Testis (tissue), 3 donors: ENCODE data around the gene FAM241B. TPM values are rescaled to one million over a fixed set of nuclear protein-coding genes. Genes with fewer than 3 reads are reported as not detected.
A peak's percentile ranks its signal among the peaks of the same experiment; 100 is the strongest.

Source experiments
- DNase-seq: peaks from one replicate; pipeline ENCODE4 v3.0.0-alpha.2; 2019
- H3K27ac ChIP-seq, 2 donors: fragments of 200-600 bp; sonication (generic); one replicate each; pipeline ENCODE4 v1.5.1; 2019
- H3K27me3 ChIP-seq: fragments of 200-600 bp; sonication (generic); one replicate; pipeline ENCODE4 v1.5.1; 2019
- H3K36me3 ChIP-seq: fragments of 200-600 bp; sonication (generic); one replicate; pipeline ENCODE4 v1.5.1; 2017; ENCODE audit warnings: low read depth; ENCODE audit errors: missing control alignments
- H3K4me1 ChIP-seq: fragments of 200-600 bp; sonication (generic); one replicate; pipeline ENCODE4 v1.5.1; 2019
- H3K4me3 ChIP-seq, 2 donors: fragments of 200-600 bp; sonication (generic); one replicate each; pipeline ENCODE4 v1.5.1; 2017 to 2019
- H3K9me3 ChIP-seq: fragments of 200-600 bp; sonication (generic); one replicate; pipeline ENCODE4 v1.5.1; 2017
- POLR2A ChIP-seq: fragments of 450-650 bp; IDR thresholded peaks from one replicate; pipeline ENCODE4 v1.6.1; 2017; ENCODE audit warnings: antibody characterized with exemption, mild to moderate bottlenecking, moderate library complexity
- WGBS, 2 donors: methylation state at CpG; one replicate each; pipeline ENCODE4 v1.1.5; 2018; 5-methylcytosine and 5-hydroxymethylcytosine counted together
- intact Hi-C: fragments of 100-400 bp; cut with DNase I; formaldehyde crosslinking; loops from one replicate; pipeline ENCODE4 v1.15.1; 2023; ENCODE audit warnings: low total_unique reads
- polyA plus RNA-seq: library from polyadenylated mRNA; stranded (reverse); fragments of 350-450 nt; fragmentation: Illumina TruSeq; extraction: RNeasy Lipid Tissue Mini Kit (QIAGEN cat#74804); gene quantifications from one replicate; pipeline ENCODE4 v1.2.3, GENCODE V29; 2014; ENCODE audit warnings: low read depth, low replicate concordance; ENCODE audit not compliant: insufficient read depth
- total RNA-seq, 2 donors: library from RNA; depleted of rRNA; stranded (reverse); fragments of >200 nt; gene quantifications; one replicate each; pipeline ENCODE4 v1.2.3, GENCODE V29; 2016
- TF ChIP-seq, protein P1 (sequence below), 3 experiments: fragments of 450-650 bp in 2 of 3; fragments of 200-600 bp in 1 of 3; sonication (generic) in 1 of 3; IDR thresholded peaks; one replicate each; pipeline ENCODE4 v1.5.1; 2016 to 2019; ENCODE audit warnings: antibody characterized with exemption in 3 of 3, mild to moderate bottlenecking in 2 of 3, moderate library complexity in 1 of 3

The FAM241B gene
- total and polyA plus RNA-seq, 3 donors from 2014 or later: 11.6 to 22.8 (median 17.6) TPM

DNA sequence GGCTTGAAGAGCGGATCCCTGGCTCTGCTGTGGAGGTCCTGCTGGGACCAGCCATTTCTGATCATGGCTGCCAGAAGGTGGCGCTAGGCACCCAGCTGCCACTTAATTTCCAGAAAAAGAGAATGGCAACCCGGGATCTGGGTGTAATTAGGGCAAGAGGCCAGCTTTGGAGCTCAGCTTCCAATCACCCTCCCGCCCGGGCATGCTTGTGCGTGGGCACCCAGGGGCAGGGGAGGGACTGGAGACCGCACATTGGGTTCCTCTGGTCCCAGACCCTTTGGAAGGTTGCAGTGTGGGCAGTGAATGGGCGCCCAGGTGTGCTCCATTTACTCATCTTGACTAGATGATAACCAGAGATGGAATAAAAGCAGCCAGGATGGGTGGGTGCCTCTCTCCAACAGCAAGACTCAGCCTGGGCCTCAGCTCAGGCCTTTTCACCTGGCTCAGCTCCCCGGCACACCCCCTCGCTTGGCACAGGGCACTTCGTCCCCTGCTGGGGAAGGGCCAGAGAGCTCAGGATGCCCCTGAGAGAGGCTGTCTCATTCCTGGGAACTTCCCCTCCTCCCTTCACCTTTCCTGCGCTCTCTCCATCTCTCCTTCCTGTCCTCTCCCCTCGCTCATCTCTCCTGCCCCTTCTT is 14.7 kb downstream of the FAM241B start:
- WGBS, 2 donors: 58 to 84% methylated on average over 7 to 13 of the region's 13 CpGs
- intact Hi-C loops: loop anchor here (10.0 kb wide), 2 partner anchors 210 to 270 kb away; no protein-coding TSS in a partner anchor
- DNase-seq: peak; percentile 72

DNA sequence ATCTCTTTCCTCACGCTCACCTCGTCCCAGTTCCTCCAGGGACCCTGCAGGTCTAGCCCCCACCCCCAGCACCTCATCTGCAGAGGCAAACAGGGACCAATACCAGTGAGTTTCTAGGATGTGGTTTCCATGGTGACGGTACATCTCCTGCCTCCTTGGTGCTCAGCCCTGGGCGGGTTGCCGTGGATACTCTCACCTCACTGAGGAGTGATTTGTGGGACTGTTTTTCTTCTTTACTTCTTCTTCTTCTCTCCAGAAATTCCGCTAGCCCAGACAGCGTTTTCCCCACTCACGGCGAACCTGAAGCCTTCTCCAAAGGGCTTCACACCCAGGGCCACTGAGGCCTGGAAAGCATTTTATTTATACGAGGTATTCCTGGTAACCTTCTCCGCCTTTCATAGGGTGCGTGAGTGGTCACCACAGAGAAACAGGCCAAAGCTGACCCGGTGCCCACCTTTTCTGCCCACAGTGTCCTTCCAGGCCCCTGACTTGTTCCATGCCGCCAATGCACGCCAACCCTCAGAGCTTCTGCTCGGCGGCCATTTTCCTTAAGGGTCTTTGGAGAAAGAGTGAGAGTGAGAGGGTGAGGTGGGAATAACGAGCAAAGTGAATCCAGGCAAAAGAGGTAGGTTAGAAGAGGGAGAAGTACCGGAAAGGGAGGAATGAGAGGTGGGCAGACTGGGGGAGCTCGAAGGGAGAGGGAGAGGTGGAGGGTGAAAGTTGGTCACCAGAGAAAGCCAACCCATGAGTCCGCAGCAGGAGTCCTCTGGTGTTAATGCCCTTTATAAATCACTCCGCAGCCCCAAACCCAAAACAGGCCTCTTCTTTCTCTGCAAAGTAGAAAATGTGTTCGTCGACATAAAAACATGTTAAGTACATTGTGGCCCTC is 15.5 kb downstream of the FAM241B start:
- no peaks in the 10 kb centered on the region for H3K9me3 ChIP-seq
- TF ChIP-seq, protein P1, sequence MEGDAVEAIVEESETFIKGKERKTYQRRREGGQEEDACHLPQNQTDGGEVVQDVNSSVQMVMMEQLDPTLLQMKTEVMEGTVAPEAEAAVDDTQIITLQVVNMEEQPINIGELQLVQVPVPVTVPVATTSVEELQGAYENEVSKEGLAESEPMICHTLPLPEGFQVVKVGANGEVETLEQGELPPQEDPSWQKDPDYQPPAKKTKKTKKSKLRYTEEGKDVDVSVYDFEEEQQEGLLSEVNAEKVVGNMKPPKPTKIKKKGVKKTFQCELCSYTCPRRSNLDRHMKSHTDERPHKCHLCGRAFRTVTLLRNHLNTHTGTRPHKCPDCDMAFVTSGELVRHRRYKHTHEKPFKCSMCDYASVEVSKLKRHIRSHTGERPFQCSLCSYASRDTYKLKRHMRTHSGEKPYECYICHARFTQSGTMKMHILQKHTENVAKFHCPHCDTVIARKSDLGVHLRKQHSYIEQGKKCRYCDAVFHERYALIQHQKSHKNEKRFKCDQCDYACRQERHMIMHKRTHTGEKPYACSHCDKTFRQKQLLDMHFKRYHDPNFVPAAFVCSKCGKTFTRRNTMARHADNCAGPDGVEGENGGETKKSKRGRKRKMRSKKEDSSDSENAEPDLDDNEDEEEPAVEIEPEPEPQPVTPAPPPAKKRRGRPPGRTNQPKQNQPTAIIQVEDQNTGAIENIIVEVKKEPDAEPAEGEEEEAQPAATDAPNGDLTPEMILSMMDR (IDR thresholded peaks at IDR 0.05): no peak
- TF ChIP-seq POLR2A: no peak
- no peaks in the 10 kb centered on the region for H3K4me1 ChIP-seq
- WGBS, 2 donors: 69 to 79% methylated on average over 24 of the region's 24 CpGs
- DNase-seq: no peak
- no peak overlapping the region for H3K4me3 ChIP-seq
- no peaks in the 10 kb centered on the region for H3K27me3 ChIP-seq
- no peaks in the 10 kb centered on the region for H3K36me3 ChIP-seq
- intact Hi-C loops: loop anchor here (10.0 kb wide), 2 partner anchors 211 to 269 kb away; no protein-coding TSS in a partner anchor
- no peak overlapping the region for H3K27ac ChIP-seq

More for the DNA sequence above, 14.7 kb downstream of the FAM241B start:
- H3K4me1 ChIP-seq: no peaks in the 10 kb centered on the region
- H3K27me3 ChIP-seq: no peaks in the 10 kb centered on the region
- TF ChIP-seq, protein P1 (IDR thresholded peaks at IDR 0.05): peak in 2 of 3 experiments; percentile 78 to 82
- no peak for TF ChIP-seq POLR2A
- H3K9me3 ChIP-seq: no peaks in the 10 kb centered on the region
- H3K4me3 ChIP-seq: no peak overlapping the region
- no peaks in the 10 kb centered on the region for H3K36me3 ChIP-seq
- no peak overlapping the region for H3K27ac ChIP-seq

DNA sequence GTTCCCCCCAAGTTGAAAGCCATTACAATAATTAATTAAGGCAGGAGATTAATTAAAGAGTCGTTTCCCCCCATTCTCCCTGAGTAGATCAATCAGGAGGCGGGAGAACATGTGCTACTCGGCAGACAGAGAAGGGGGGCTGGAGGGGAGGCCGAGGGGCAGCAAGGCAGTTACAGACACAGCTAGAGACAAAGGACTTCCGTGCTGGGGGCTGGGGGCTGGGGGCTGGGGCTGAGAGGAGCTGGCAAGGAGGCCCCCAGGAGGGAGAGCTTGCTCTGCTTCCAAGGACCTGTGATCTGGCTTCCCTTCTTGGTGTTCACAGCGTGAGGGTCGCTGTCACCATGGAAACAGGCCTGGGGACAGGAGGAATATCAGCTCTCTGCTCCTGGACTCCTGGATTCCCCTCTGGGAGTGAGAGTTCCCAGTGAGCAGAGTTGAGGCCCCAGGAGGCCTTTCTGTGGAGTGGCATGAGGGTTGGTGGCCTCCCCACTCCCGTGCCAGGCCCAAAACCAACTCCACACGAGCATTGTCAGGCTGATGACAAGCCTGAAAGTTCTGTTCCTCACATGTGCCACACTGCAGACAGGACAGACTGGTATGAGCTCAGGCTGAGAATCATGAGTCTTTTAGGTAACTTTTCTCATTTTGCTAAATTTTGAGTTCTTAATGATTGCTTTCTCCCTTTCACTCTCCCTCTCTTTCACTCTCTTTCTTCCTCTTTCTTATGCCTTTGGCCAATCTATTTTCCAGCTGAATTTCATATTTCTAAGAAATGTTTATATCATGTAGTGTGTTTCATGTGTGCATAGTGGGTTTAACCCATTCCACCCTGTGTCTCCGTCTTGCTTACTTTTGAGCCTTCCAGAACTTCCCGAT is 16.4 kb downstream of the FAM241B start:
- H3K27ac ChIP-seq: no peak overlapping the region
- no peaks in the 10 kb centered on the region for H3K36me3 ChIP-seq
- TF ChIP-seq, protein P1 (IDR thresholded peaks at IDR 0.05): no peak
- no peak for TF ChIP-seq POLR2A
- no peaks in the 10 kb centered on the region for H3K27me3 ChIP-seq
- intact Hi-C loops: loop anchor here (10.0 kb wide), 2 partner anchors 212 to 268 kb away; no protein-coding TSS in a partner anchor
- 66 to 71% methylated on average over 9 to 11 of the region's 11 CpGs for WGBS, 2 donors
- H3K4me1 ChIP-seq: no peaks in the 10 kb centered on the region
- no peak for DNase-seq
- no peaks in the 10 kb centered on the region for H3K9me3 ChIP-seq
- no peak overlapping the region for H3K4me3 ChIP-seq

DNA sequence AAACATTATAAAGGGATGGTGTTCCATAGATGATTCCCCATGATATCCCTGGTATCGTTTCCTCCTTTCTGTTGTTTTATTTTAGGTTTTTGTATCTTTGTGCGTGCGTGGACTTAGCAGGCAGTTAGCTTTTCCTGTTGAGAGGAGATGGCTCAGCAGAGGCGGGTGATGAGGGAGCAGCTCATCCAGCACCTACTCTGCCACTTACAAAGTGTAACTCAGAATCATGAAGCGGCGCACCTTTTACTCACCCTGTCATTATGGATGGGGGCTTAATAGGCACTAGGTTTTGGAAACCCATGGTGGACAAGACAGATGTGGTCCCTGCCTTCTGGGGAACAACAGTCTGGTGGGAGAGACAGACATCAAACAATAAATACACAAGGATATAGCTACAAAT is 17.1 kb downstream of the FAM241B start:
- 93 to 94% methylated on average over 6 of the region's 6 CpGs for WGBS, 2 donors
- no peaks in the 10 kb centered on the region for H3K36me3 ChIP-seq
- no peaks in the 10 kb centered on the region for H3K9me3 ChIP-seq
- no peak for DNase-seq
- H3K27ac ChIP-seq: no peak overlapping the region
- TF ChIP-seq, protein P1 (IDR thresholded peaks at IDR 0.05): no peak
- TF ChIP-seq POLR2A: no peak
- no peaks in the 10 kb centered on the region for H3K4me1 ChIP-seq
- intact Hi-C loops: loop anchor here (10.0 kb wide), 2 partner anchors 212 to 268 kb away; no protein-coding TSS in a partner anchor
- H3K27me3 ChIP-seq: no peaks in the 10 kb centered on the region
- H3K4me3 ChIP-seq: no peak overlapping the region
